ENCODE results near the gene QKI.

QKI gene

DNA sequence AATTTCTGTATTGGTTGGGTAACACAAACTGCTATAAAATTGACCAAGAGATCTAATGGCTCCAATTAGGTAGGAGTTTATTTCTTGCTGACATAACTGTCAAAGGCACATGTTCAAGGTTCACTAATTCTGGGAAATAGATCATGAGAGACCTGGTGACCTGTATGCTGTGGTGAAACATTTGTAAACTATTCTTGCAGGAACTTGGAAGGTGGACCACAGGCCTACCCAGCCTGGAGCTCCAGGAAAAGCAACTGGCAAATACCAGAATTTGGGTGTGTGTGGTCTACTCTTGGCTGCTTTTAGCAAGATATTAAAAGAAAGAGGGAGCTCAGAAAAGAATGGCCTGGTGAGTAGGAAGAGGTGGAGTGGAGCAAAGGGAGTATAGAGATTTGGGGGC lies 184.6 kb downstream of the QKI start:
- in situ Hi-C loops (cut with HindIII; ENCODE audit: low pct_ligation_motif_present, low sequenced_read_pairs): no loop called here
- H3K36me3 ChIP-seq (replicated peaks): no peaks in the 10 kb centered on the region
- no peak overlapping the region for H3K4me3 ChIP-seq (ENCODE audit: low read depth, low read length)
- H3K27me3 ChIP-seq (replicated peaks): no peaks in the 10 kb centered on the region
- TF ChIP-seq, protein P1, sequence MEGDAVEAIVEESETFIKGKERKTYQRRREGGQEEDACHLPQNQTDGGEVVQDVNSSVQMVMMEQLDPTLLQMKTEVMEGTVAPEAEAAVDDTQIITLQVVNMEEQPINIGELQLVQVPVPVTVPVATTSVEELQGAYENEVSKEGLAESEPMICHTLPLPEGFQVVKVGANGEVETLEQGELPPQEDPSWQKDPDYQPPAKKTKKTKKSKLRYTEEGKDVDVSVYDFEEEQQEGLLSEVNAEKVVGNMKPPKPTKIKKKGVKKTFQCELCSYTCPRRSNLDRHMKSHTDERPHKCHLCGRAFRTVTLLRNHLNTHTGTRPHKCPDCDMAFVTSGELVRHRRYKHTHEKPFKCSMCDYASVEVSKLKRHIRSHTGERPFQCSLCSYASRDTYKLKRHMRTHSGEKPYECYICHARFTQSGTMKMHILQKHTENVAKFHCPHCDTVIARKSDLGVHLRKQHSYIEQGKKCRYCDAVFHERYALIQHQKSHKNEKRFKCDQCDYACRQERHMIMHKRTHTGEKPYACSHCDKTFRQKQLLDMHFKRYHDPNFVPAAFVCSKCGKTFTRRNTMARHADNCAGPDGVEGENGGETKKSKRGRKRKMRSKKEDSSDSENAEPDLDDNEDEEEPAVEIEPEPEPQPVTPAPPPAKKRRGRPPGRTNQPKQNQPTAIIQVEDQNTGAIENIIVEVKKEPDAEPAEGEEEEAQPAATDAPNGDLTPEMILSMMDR (IDR thresholded peaks at IDR 0.05; ENCODE audit: low read depth, low read length, missing control alignments): no peak
- H3K27ac ChIP-seq: no peak overlapping the region
- DNase-seq: no peak

DNA sequence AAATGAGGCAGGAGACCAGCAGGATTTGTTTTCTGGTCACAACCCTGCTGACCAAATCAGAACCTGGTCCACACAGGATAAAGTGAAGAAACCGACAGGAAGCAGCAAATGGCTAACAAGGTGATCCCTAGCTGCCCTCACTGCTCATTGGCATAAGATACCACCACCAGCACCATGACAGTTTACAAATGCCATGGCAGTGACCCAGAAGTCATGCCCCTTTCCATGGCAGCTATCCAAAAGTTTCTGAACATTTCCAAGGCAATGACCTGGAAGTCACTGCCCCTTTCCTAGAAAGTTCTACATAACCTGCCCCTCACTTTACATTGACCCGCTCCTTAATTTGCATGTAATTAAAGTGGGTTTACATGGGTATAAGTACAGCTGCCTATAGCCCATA lies 185.2 kb downstream of the QKI start:
- Histone ChIP-seq H3K27ac (no peak overlapping the region), H3K36me3 (replicated peaks) (no peaks in the 10 kb centered on the region), H3K27me3 (replicated peaks) (no peaks in the 10 kb centered on the region), H3K4me3 (ENCODE audit: low read depth, low read length) (no peak overlapping the region)
- in situ Hi-C loops (cut with HindIII; ENCODE audit: low pct_ligation_motif_present, low sequenced_read_pairs): no loop called here
- no peak for DNase-seq
- TF ChIP-seq, protein P1 (IDR thresholded peaks at IDR 0.05; ENCODE audit: low read depth, low read length, missing control alignments): no peak

DNA sequence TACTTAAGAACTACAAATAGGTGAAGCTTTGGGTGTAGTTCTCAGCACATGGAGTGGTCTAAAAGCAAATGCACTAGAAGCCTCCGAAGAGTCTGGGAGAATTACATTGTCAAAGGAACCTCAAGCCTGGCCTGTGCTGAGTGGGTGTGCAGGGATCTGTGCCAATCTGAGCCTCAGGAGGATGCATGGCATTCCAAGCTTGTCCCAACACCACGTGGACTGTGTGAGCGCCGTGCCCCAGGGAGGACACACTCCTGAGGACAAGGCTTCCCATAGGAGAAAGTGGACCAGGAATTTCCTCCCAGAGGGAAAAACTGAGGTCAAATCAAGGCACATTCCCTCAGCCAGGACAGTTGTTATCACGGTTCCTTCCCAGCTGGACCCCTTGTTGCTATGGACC lies 185.8 kb downstream of the QKI start:
- DNase-seq: no peak
- TF ChIP-seq, protein P1 (IDR thresholded peaks at IDR 0.05; ENCODE audit: low read depth, low read length, missing control alignments): no peak
- Histone ChIP-seq H3K4me3 (ENCODE audit: low read depth, low read length) (no peak overlapping the region), H3K27me3 (replicated peaks) (no peaks in the 10 kb centered on the region), H3K36me3 (replicated peaks) (no peaks in the 10 kb centered on the region), H3K27ac (no peak overlapping the region)
- in situ Hi-C loops (cut with HindIII; ENCODE audit: low pct_ligation_motif_present, low sequenced_read_pairs): no loop called here

DNA sequence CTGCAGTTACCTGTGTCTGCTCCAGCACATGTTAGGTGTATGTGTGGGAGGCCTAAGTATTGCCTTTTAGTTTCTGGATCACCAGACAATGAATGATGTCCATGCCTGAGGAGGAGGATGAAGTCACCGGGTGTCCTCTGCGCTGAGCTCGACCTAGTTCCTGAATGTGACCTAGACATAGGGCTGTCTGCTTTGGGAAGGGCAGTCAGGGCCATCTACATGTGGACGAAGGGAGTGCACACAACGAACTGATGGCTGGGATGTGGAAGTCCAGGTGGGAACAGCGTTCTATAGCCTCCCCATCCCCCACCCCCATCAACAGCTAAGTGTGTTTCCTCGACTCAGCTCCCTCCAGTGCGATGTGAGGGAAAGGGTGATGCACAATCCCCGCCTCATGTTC lies 186.3 kb downstream of the QKI start:
- H3K36me3 ChIP-seq (replicated peaks): no peaks in the 10 kb centered on the region
- in situ Hi-C loops (cut with HindIII; ENCODE audit: low pct_ligation_motif_present, low sequenced_read_pairs): no loop called here
- H3K4me3 ChIP-seq (ENCODE audit: low read depth, low read length): no peak overlapping the region
- H3K27ac ChIP-seq: no peak overlapping the region
- H3K27me3 ChIP-seq (replicated peaks): no peaks in the 10 kb centered on the region
- DNase-seq: no peak
- TF ChIP-seq, protein P1 (IDR thresholded peaks at IDR 0.05; ENCODE audit: low read depth, low read length, missing control alignments): no peak

DNA sequence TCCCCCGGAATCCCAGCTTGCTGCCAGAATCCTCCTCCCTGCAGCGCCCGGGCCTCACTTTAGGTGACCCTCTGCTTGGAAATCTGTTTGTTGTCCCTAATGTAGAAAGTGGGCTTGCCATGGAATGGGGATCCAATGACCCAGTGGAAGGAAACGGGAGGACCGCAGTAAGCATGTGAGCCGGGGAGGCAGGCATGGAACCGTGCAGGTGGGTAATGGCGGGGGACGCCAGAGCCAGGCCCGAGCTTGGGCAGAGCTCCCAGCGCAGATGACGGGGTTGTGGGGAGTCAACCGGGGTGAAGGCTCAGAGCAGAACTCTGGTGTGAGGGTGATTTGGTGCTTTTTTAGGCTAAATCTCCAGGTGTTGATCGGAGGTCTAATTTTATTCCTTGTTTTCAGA lies 188.3 kb downstream of the QKI start:
- H3K4me3 ChIP-seq (ENCODE audit: low read depth, low read length): no peak overlapping the region
- in situ Hi-C loops (cut with HindIII; ENCODE audit: low pct_ligation_motif_present, low sequenced_read_pairs): no loop called here
- no peak overlapping the region for H3K27ac ChIP-seq
- no peaks in the 10 kb centered on the region for H3K36me3 ChIP-seq (replicated peaks)
- no peaks in the 10 kb centered on the region for H3K27me3 ChIP-seq (replicated peaks)
- DNase-seq: no peak
- TF ChIP-seq, protein P1 (IDR thresholded peaks at IDR 0.05; ENCODE audit: low read depth, low read length, missing control alignments): no peak

DNA sequence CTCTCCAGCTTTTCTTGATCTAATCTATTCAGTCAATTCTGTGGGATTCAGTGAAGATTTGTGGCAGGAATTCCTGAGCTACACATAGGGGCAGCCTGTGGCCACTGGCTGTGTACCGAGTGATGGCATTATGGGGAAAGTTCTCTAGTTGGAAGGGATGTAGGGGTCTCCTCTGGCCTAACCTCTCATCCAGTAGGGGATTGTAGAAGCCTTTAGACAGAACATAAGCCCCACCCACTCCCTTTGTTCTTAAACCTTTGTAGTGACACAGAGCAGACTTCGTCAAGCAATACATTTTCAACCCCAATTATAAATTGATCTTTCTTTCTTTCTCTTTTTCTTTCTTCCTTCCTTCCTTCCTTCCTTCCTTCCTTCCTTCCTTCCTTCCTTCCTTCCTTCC lies 188.9 kb downstream of the QKI start:
- in situ Hi-C loops (cut with HindIII; ENCODE audit: low pct_ligation_motif_present, low sequenced_read_pairs): no loop called here
- H3K36me3 ChIP-seq (replicated peaks): no peaks in the 10 kb centered on the region
- no peaks in the 10 kb centered on the region for H3K27me3 ChIP-seq (replicated peaks)
- TF ChIP-seq, protein P1 (IDR thresholded peaks at IDR 0.05; ENCODE audit: low read depth, low read length, missing control alignments): no peak
- no peak overlapping the region for H3K27ac ChIP-seq
- no peak overlapping the region for H3K4me3 ChIP-seq (ENCODE audit: low read depth, low read length)
- no peak for DNase-seq
